ENCODE results near the gene PEMT. TPM values are rescaled to one million over a fixed set of nuclear protein-coding genes. Genes with fewer than 3 reads are reported as not detected.

PEMT gene
- total and polyA plus RNA-seq, 12 donors, result 19.7 to 141 (median 65.3) TPM

GRCh38 chr17:17523001-17523730 lies 68.3 kb downstream of the PEMT start:
- intact Hi-C loops (cut with DNase I), result no loop called here
- TF ChIP-seq POLR2A (IDR thresholded peaks at IDR 0.05), result no peak
- TF ChIP-seq, protein P1, sequence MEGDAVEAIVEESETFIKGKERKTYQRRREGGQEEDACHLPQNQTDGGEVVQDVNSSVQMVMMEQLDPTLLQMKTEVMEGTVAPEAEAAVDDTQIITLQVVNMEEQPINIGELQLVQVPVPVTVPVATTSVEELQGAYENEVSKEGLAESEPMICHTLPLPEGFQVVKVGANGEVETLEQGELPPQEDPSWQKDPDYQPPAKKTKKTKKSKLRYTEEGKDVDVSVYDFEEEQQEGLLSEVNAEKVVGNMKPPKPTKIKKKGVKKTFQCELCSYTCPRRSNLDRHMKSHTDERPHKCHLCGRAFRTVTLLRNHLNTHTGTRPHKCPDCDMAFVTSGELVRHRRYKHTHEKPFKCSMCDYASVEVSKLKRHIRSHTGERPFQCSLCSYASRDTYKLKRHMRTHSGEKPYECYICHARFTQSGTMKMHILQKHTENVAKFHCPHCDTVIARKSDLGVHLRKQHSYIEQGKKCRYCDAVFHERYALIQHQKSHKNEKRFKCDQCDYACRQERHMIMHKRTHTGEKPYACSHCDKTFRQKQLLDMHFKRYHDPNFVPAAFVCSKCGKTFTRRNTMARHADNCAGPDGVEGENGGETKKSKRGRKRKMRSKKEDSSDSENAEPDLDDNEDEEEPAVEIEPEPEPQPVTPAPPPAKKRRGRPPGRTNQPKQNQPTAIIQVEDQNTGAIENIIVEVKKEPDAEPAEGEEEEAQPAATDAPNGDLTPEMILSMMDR (IDR thresholded peaks at IDR 0.05), result no peak
- Histone ChIP-seq H3K4me1 (replicated peaks in 1 of 2) (peaks cover 4 to 5% of the 10 kb centered on the region in 2 donors), H3K27ac (no peak overlapping the region), H3K4me3 (no peak overlapping the region), H3K9me3 (replicated peaks in 1 of 3) (no peaks in the 10 kb centered on the region), H3K27me3 (no peaks in the 10 kb centered on the region), H3K36me3 (replicated peaks in 1 of 2) (no peaks in the 10 kb centered on the region)
- WGBS, 4 donors, result 72 to 82% (median 73%) methylated on average over 11 to 14 of the region's 14 CpGs
- no peak for DNase-seq

DNA sequence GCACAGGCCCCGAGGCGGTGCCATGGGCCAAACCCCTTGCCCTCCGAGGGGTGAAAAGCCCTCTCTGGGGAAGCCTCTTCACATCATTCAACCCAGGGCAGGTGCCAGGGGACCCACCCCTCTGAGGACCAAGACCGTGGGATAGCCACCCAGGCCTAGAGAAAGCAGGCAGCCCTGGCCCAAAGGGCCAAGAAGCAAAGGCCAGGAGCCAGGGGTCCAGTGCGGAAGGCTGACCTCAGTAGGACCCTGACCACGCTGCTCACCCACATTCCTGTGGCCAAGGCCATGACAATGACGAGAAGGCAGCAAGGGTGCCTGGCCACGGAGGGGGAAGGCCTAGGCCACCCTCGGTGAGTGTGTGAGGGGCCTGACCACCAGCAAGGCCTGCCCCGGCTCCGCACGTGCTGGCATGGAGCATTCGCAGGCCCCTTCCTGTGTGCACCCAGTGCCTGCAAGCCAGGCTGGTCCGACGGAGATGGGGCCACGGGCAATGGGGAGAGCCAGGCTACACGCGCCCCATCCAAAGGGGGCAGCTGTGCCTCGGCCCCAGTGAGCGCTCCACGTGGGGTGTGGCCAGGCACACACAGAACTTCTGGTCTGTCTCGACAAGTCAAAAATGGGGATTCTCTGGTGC lies 70.8 kb downstream of the PEMT start:
- H3K4me1 ChIP-seq (replicated peaks in 1 of 2), result no peaks in the 10 kb centered on the region
- H3K9me3 ChIP-seq (replicated peaks in 1 of 3), result no peaks in the 10 kb centered on the region
- 85 to 93% (median 91%) methylated on average over 9 to 22 of the region's 22 CpGs for WGBS, 4 donors
- H3K36me3 ChIP-seq (replicated peaks in 1 of 2), result no peaks in the 10 kb centered on the region
- DNase-seq, result no peak
- no peak overlapping the region for H3K4me3 ChIP-seq
- no peak overlapping the region for H3K27ac ChIP-seq
- TF ChIP-seq POLR2A (IDR thresholded peaks at IDR 0.05), result no peak
- TF ChIP-seq, protein P1 (IDR thresholded peaks at IDR 0.05), result no peak
- intact Hi-C loops (cut with DNase I), result no loop called here
- no peaks in the 10 kb centered on the region for H3K27me3 ChIP-seq

DNA sequence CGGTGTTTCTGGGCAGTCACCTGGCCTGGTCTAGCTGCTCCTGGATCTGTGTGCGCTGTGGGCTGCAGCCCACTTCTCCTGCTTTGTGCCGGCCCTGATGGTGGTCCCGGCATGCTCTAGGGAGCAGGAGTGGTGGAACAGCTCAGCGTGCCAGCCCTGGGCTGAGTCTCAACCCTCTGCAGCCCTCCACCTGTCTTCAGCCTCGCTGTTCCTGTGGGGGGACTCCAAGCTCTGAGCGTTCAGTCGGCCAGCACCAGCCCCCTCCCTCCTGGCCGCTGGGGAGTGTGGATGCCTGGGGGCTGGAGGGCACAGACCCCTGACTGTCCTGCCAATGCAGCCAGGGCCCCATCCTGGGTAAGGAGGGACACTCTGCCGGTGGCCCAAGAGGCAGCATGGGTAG lies 71.6 kb downstream of the PEMT start:
- Histone ChIP-seq H3K36me3 (replicated peaks in 1 of 2) (no peaks in the 10 kb centered on the region), H3K27ac (no peak overlapping the region), H3K27me3 (no peaks in the 10 kb centered on the region), H3K9me3 (replicated peaks in 1 of 3) (no peaks in the 10 kb centered on the region), H3K4me1 (replicated peaks in 1 of 2) (no peaks in the 10 kb centered on the region), H3K4me3 (no peak overlapping the region)
- intact Hi-C loops (cut with DNase I), result no loop called here
- WGBS, 4 donors, result 91 to 95% (median 91%) methylated on average over 6 to 10 of the region's 10 CpGs; no CpG with 5 or more reads in 1 of the 4 donors
- TF ChIP-seq POLR2A (IDR thresholded peaks at IDR 0.05), result no peak
- TF ChIP-seq, protein P1 (IDR thresholded peaks at IDR 0.05), result no peak
- DNase-seq, result no peak

DNA sequence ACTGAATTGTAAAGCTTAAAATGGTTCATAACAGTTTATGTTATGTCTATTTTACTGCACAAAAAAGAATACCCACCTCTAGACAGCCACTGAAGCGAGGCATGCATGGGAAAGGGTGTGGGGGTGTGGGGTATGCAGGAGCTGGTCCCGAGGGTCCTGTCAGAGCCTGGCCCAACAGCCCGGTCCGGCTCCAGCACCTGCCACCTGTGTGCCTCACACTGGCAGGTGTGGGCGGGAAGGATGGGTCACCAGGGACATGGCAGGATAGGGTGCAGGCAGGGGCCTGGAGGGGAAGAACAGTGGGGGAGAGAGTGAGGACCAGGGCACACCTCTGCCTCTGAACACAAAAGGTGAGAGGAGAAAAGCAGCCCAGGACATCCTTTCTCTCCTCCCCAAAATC lies 72.6 kb downstream of the PEMT start:
- intact Hi-C loops (cut with DNase I), result no loop called here
- Histone ChIP-seq H3K9me3 (replicated peaks in 1 of 3) (no peaks in the 10 kb centered on the region), H3K36me3 (replicated peaks in 1 of 2) (no peaks in the 10 kb centered on the region), H3K27me3 (no peaks in the 10 kb centered on the region), H3K4me1 (replicated peaks in 1 of 2) (no peaks in the 10 kb centered on the region), H3K27ac (no peak overlapping the region), H3K4me3 (no peak overlapping the region)
- DNase-seq, result no peak
- 82 to 91% (median 87%) methylated on average over 5 of the region's 5 CpGs for WGBS, 4 donors
- TF ChIP-seq, protein P1 (IDR thresholded peaks at IDR 0.05), result no peak
- no peak for TF ChIP-seq POLR2A (IDR thresholded peaks at IDR 0.05)

Data from adrenal gland (tissue), 12 donors.